ENCODE data around the gene CCNQ. TPM values are rescaled to one million over a fixed set of nuclear protein-coding genes. Genes with fewer than 3 reads are reported as not detected.

Gene CCNQ
- total and polyA plus RNA-seq, 2 donors (not counting 3 experiments of a cell fraction or from before 2014, with no cell fraction given) = 21.3 to 37.0 TPM

DNA sequence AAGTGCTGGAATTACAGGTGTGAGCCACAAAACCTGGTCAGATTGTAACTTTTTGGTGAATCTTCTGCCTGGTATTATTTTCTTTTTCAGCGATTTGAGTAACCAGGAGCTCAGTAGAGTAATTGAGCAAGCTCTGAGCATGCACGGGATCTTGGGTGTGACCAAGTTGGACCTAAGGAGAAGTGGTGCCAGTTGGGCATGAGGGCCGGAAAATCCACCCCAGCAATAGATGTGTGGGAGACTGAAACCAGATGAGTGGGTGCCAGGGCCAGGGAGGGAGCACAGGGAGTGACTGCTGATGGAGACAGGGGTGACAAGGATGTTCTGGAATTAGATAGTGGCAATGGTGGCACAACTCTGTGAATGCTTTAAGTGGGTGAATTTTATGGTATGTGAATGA is 3.7 kb upstream of the CCNQ start:
- Histone ChIP-seq H3K9me1 (replicated peaks; ENCODE audit: control insufficient read depth, extremely low read depth, insufficient read depth, low read length) (no peaks in the 10 kb centered on the region), H3K9ac (replicated peaks; ENCODE audit: extremely low read depth, insufficient read depth, low read length) (no peak overlapping the region), H4K20me1 (replicated peaks; ENCODE audit: control insufficient read depth, extremely low read depth, insufficient read depth, low read length) (no peaks in the 10 kb centered on the region), H3K9me3 (replicated peaks; ENCODE audit: control insufficient read depth, insufficient read depth, low read length) (no peaks in the 10 kb centered on the region), H2AFZ (ENCODE audit: low read depth, low read length) (no peak overlapping the region), H3K27me3 (ENCODE audit: control insufficient read depth in 2 of 2, insufficient read depth in 2 of 2, low read length in 2 of 2) (peaks cover 2 to 4% of the 10 kb centered on the region in 2 experiments), H3K4me2 (ENCODE audit: insufficient read depth, low read length) (no peak overlapping the region), H3K36me3 (ENCODE audit: control insufficient read depth in 2 of 2, extremely low read depth in 1 of 2, insufficient read depth in 2 of 2, low read length in 2 of 2) (no peaks in the 10 kb centered on the region), H3K4me3 (replicated peaks in 1 of 3; ENCODE audit: insufficient read depth in 1 of 3, low read depth in 1 of 3, low read length in 3 of 3) (no peak overlapping the region), H3K79me2 (ENCODE audit: control insufficient read depth, insufficient read depth, low read length) (peaks cover 8% of the 10 kb centered on the region), H3K27ac (ENCODE audit: insufficient read depth, low read depth, low read length) (no peak overlapping the region), H3K4me1 (ENCODE audit: control insufficient read depth, extremely low read depth, insufficient read depth, low read length) (peaks cover 7% of the 10 kb centered on the region)
- DNase-seq (ENCODE audit: low read depth, low spot score) (no peak), FAIRE-seq (no peak)
- ChIA-PET CTCF (no interaction called here), POLR2A (no interaction called here)
- no peak for TF ChIP-seq EZH2 (IDR thresholded peaks at IDR 0.05; ENCODE audit: borderline replicate concordance, low read depth, low read length, severe bottlenecking)
- dilution Hi-C loops (cut with MboI; ENCODE audit: extremely low pct_ligation_motif_present, low sequenced_read_pairs) = no loop called here
- BruUV-seq (replicated peaks) = no TSS peak
- intact Hi-C loops (cut with micrococcal nuclease) = no loop called here

DNA sequence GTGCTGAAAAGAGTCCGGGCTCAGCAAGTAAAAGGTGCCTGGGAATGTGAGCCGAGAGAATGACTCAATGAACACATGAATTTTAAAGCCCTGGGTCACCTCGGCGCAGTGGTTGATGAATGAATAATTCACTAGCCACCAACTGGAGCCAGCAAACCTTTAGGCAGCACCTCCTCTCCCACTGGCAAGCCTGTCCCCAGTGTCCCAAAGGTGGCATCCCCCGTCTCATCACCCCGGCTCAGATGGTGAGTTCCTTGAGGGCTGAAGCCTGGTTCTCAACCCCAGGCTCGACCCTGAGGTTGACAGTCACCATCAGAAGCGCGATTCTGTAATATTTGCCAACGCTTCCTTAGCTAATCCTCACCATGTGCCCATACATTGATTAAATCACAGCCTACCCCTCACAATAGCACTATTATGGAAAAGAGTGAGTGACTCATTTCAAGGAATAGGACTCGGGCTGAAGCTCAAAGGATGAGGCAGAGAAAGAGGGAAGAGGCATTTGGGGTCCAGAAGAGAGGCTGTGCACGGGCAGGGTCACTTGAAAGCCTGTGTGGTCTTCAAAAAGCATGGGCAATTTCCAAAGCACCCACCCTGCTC is 2.7 kb upstream of the CCNQ start:
- no peaks in the 10 kb centered on the region for H3K36me3 ChIP-seq (ENCODE audit: control insufficient read depth in 2 of 2, extremely low read depth in 1 of 2, insufficient read depth in 2 of 2, low read length in 2 of 2)
- BruUV-seq (replicated peaks) = no TSS peak
- no peak for FAIRE-seq
- no peaks in the 10 kb centered on the region for H4K20me1 ChIP-seq (replicated peaks; ENCODE audit: control insufficient read depth, extremely low read depth, insufficient read depth, low read length)
- H3K9me3 ChIP-seq (replicated peaks; ENCODE audit: control insufficient read depth, insufficient read depth, low read length) = no peaks in the 10 kb centered on the region
- POLR2A ChIA-PET = no interaction called here
- dilution Hi-C loops (cut with MboI; ENCODE audit: extremely low pct_ligation_motif_present, low sequenced_read_pairs) = no loop called here
- CTCF ChIA-PET = interaction anchor here (4.1 kb wide), 1 partner anchor 8 kb away, joined by 32 read pairs; no protein-coding TSS in a partner anchor
- no peak overlapping the region for H3K27ac ChIP-seq (ENCODE audit: insufficient read depth, low read depth, low read length)
- H3K9ac ChIP-seq (replicated peaks; ENCODE audit: extremely low read depth, insufficient read depth, low read length) = no peak overlapping the region
- H2AFZ ChIP-seq (ENCODE audit: low read depth, low read length) = no peak overlapping the region
- TF ChIP-seq JUN (IDR thresholded peaks at IDR 0.05; ENCODE audit: borderline replicate concordance, insufficient read depth, insufficient read length, low read depth) = no peak
- TF ChIP-seq POLR2AphosphoS5 (IDR thresholded peaks at IDR 0.05; ENCODE audit: insufficient read depth, low read depth, low read length) = no peak
- TF ChIP-seq POLR2A (IDR thresholded peaks at IDR 0.05; ENCODE audit: low read depth, low read length) = no peak
- no peak for TF ChIP-seq GATA2 (IDR thresholded peaks at IDR 0.05; ENCODE audit: insufficient read depth, insufficient read length, low read depth, low read length)
- TF ChIP-seq, protein P1, sequence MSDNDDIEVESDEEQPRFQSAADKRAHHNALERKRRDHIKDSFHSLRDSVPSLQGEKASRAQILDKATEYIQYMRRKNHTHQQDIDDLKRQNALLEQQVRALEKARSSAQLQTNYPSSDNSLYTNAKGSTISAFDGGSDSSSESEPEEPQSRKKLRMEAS (IDR thresholded peaks at IDR 0.05; ENCODE audit: insufficient read depth, insufficient read length) = no peak
- no peak for TF ChIP-seq EZH2 (IDR thresholded peaks at IDR 0.05; ENCODE audit: borderline replicate concordance, low read depth, low read length, severe bottlenecking)
- TF ChIP-seq, protein P2, sequence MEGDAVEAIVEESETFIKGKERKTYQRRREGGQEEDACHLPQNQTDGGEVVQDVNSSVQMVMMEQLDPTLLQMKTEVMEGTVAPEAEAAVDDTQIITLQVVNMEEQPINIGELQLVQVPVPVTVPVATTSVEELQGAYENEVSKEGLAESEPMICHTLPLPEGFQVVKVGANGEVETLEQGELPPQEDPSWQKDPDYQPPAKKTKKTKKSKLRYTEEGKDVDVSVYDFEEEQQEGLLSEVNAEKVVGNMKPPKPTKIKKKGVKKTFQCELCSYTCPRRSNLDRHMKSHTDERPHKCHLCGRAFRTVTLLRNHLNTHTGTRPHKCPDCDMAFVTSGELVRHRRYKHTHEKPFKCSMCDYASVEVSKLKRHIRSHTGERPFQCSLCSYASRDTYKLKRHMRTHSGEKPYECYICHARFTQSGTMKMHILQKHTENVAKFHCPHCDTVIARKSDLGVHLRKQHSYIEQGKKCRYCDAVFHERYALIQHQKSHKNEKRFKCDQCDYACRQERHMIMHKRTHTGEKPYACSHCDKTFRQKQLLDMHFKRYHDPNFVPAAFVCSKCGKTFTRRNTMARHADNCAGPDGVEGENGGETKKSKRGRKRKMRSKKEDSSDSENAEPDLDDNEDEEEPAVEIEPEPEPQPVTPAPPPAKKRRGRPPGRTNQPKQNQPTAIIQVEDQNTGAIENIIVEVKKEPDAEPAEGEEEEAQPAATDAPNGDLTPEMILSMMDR (IDR thresholded peaks at IDR 0.05; ENCODE audit: extremely low read depth in 1 of 2, insufficient read depth in 1 of 2, low read depth in 1 of 2, low read length in 2 of 2) = no peak
- no peak for TF ChIP-seq FOS (IDR thresholded peaks at IDR 0.05; ENCODE audit: borderline replicate concordance, insufficient read depth, low read length)
- TF ChIP-seq MYC (IDR thresholded peaks at IDR 0.05; ENCODE audit: low read depth, low read length) = no peak
- H3K27me3 ChIP-seq (ENCODE audit: control insufficient read depth in 2 of 2, insufficient read depth in 2 of 2, low read length in 2 of 2) = peaks cover 0 to 2% of the 10 kb centered on the region in 2 experiments
- no peak for DNase-seq (ENCODE audit: low read depth, low spot score)
- peaks cover 7% of the 10 kb centered on the region for H3K4me1 ChIP-seq (ENCODE audit: control insufficient read depth, extremely low read depth, insufficient read depth, low read length)
- intact Hi-C loops (cut with micrococcal nuclease) = no loop called here
- no peaks in the 10 kb centered on the region for H3K9me1 ChIP-seq (replicated peaks; ENCODE audit: control insufficient read depth, extremely low read depth, insufficient read depth, low read length)
- peaks cover 10% of the 10 kb centered on the region for H3K79me2 ChIP-seq (ENCODE audit: control insufficient read depth, insufficient read depth, low read length)
- H3K4me3 ChIP-seq (replicated peaks in 1 of 3; ENCODE audit: insufficient read depth in 1 of 3, low read depth in 1 of 3, low read length in 3 of 3) = no peak overlapping the region
- no peak overlapping the region for H3K4me2 ChIP-seq (ENCODE audit: insufficient read depth, low read length)
